ENCODE data around the gene CCDC6.

DNA sequence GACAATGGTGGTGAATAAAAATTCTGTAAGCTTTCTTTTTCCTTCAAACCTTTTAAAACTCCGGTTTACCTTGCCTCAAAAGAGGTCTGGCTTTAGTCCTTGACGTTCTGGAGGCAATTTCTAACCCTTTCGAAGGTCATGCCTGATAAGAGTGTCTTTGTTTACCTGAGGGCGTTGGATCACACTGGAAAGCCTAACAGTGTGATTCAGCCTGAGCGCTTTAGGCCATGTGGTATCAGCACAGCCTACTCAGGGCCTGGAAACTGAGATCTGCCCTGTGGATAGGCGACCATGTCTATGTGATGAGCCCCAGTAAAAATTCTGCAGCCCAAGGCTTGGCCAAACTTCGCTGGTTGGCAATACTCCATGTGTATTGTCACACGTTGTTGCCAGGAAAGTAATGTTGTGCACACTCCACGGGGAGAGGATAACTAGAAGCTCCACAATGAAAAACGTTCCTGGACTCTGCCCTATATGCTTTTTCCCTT, 10.7 kb downstream of the CCDC6 start:
- no peak for TF ChIP-seq EZH2 (IDR thresholded peaks at IDR 0.05; ENCODE audit: low read depth)
- TF ChIP-seq, protein P1, sequence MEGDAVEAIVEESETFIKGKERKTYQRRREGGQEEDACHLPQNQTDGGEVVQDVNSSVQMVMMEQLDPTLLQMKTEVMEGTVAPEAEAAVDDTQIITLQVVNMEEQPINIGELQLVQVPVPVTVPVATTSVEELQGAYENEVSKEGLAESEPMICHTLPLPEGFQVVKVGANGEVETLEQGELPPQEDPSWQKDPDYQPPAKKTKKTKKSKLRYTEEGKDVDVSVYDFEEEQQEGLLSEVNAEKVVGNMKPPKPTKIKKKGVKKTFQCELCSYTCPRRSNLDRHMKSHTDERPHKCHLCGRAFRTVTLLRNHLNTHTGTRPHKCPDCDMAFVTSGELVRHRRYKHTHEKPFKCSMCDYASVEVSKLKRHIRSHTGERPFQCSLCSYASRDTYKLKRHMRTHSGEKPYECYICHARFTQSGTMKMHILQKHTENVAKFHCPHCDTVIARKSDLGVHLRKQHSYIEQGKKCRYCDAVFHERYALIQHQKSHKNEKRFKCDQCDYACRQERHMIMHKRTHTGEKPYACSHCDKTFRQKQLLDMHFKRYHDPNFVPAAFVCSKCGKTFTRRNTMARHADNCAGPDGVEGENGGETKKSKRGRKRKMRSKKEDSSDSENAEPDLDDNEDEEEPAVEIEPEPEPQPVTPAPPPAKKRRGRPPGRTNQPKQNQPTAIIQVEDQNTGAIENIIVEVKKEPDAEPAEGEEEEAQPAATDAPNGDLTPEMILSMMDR (conservative IDR thresholded peaks at IDR 0.05), result no peak
